Endothelial cell of umbilical vein (primary cell): Measurements from ENCODE around the gene CDH23. TPM values are rescaled to one million over a fixed set of nuclear protein-coding genes. Genes with fewer than 3 reads are reported as not detected.
A peak's percentile ranks its signal among the peaks of the same experiment; 100 is the strongest.

Experiments
- BruUV-seq: library from RNA; stranded (reverse); fragments of 400-500 nt; replicated peaks from 2 replicates; lab custom pipeline; 2021; lab: Mats Ljungman, UMichigan
- CTCF ChIA-PET: fragments of 300-600, 350-600 bp; sonication (Branson Sonifier 250); formaldehyde crosslinking; loops from one replicate; lab custom pipeline; 2021; ENCODE audit warnings: antibody characterized with exemption, inconsistent platforms; lab: Charles Lee
- POLR2A ChIA-PET: fragments of 300-600, 350-600 bp; sonication (Branson Sonifier 250); formaldehyde crosslinking; loops from one replicate; lab custom pipeline; 2021; ENCODE audit warnings: antibody characterized with exemption, inconsistent platforms; lab: Charles Lee
- DNase-seq: peaks from one replicate; pipeline ENCODE4 v3.0.0-alpha.2; 2011; ENCODE audit warnings: low read depth, low spot score
- FAIRE-seq: peaks from 2 replicates; lab custom pipeline; 2011; peaks lifted over from hg19 to GRCh38; lab: Jason Lieb, UNC
- H2AFZ ChIP-seq: 2 replicates; pipeline ENCODE4 v1.6.0; 2012; ENCODE audit warnings: low read depth, low read length, control low read depth, inconsistent platforms
- H3K27ac ChIP-seq: 2 replicates; pipeline ENCODE4 v1.5.1; 2011; ENCODE audit warnings: low read depth, mild to moderate bottlenecking, control low read depth, low read length, moderate library complexity; ENCODE audit not compliant: insufficient read depth
- H3K27me3 ChIP-seq, 2 experiments: 2 replicates each; pipeline versions ENCODE4 v1.6.0 to v1.6.1; 2011; ENCODE audit warnings: low read length in 2 of 2, mixed read lengths in 1 of 2; ENCODE audit not compliant: control insufficient read depth in 2 of 2, insufficient read depth in 2 of 2
- H3K36me3 ChIP-seq, 2 experiments: 2 replicates in 1 of 2; 3 replicates in 1 of 2; pipeline ENCODE4 v1.5.1; 2011; ENCODE audit warnings: low read length in 2 of 2, mild to moderate bottlenecking in 1 of 2, moderate library complexity in 1 of 2; ENCODE audit not compliant: control insufficient read depth in 2 of 2, insufficient read depth in 2 of 2; ENCODE audit errors: extremely low read depth in 1 of 2
- H3K4me1 ChIP-seq: 3 replicates; pipeline ENCODE4 v1.5.1; 2011; ENCODE audit warnings: mild to moderate bottlenecking, low read length; ENCODE audit not compliant: control insufficient read depth, insufficient read depth; ENCODE audit errors: extremely low read depth
- H3K4me2 ChIP-seq: 2 replicates; pipeline ENCODE4 v1.6.1; 2011; ENCODE audit warnings: low read length, control low read depth, mixed read lengths; ENCODE audit not compliant: insufficient read depth
- H3K4me3 ChIP-seq, 3 experiments: fragments of 200-600 bp in 1 of 3; sonication (generic), shearing (Covaris generic) in 1 of 3; replicated peaks in 1 of 3; 2 replicates each; pipeline ENCODE4 v1.5.1; 2011 to 2016; ENCODE audit warnings: control low read depth in 3 of 3, low read length in 3 of 3, mild to moderate bottlenecking in 2 of 3, inconsistent platforms in 1 of 3, low read depth in 1 of 3, moderate library complexity in 1 of 3; ENCODE audit not compliant: insufficient read depth in 1 of 3
- H3K79me2 ChIP-seq: 2 replicates; pipeline ENCODE4 v1.6.0; 2012; ENCODE audit warnings: low read length, inconsistent platforms; ENCODE audit not compliant: control insufficient read depth, insufficient read depth
- H3K9ac ChIP-seq: replicated peaks from 2 replicates; pipeline ENCODE3; 2011; ENCODE audit warnings: low read length, control low read depth; ENCODE audit not compliant: insufficient read depth; ENCODE audit errors: extremely low read depth
- H3K9me1 ChIP-seq: replicated peaks from 3 replicates; pipeline ENCODE4 v1.6.0; 2011; ENCODE audit warnings: mild to moderate bottlenecking, low read length; ENCODE audit not compliant: control insufficient read depth, insufficient read depth; ENCODE audit errors: extremely low read depth
- H3K9me3 ChIP-seq: replicated peaks from 2 replicates; pipeline ENCODE4 v1.5.1; 2012; ENCODE audit warnings: low read length, inconsistent platforms; ENCODE audit not compliant: control insufficient read depth, insufficient read depth
- H4K20me1 ChIP-seq: replicated peaks from 2 replicates; pipeline ENCODE3; 2011; ENCODE audit warnings: mild to moderate bottlenecking, low read length; ENCODE audit not compliant: control insufficient read depth, insufficient read depth; ENCODE audit errors: extremely low read depth
- CTCF ChIP-seq, 2 donors: IDR thresholded peaks; 1 replicate in 1 of 2; 2 replicates in 1 of 2; pipeline ENCODE4 v1.5.1; 2011; ENCODE audit warnings: low read length in 2 of 2, mild to moderate bottlenecking in 2 of 2, moderate library complexity in 2 of 2, control low read depth in 1 of 2, inconsistent platforms in 1 of 2, low read depth in 1 of 2; ENCODE audit not compliant: insufficient read depth in 1 of 2; ENCODE audit errors: extremely low read depth in 1 of 2
- EZH2 ChIP-seq: IDR thresholded peaks from 2 replicates; pipeline ENCODE4 v1.6.1; 2012; ENCODE audit warnings: borderline replicate concordance, low read depth, mild to moderate bottlenecking, moderate library complexity, low read length, inconsistent platforms; ENCODE audit not compliant: severe bottlenecking
- FOS ChIP-seq: IDR thresholded peaks from 2 replicates; pipeline ENCODE4 v1.6.1; 2011; ENCODE audit warnings: mild to moderate bottlenecking, low read length, moderate library complexity, borderline replicate concordance; ENCODE audit not compliant: insufficient read depth
- GATA2 ChIP-seq: IDR thresholded peaks from 2 replicates; pipeline ENCODE4 v1.7.0; 2011; ENCODE audit warnings: low read depth, mild to moderate bottlenecking, moderate library complexity, mixed read lengths, low read length; ENCODE audit not compliant: insufficient read length, insufficient read depth
- JUN ChIP-seq: IDR thresholded peaks from 2 replicates; pipeline ENCODE4 v1.6.1; 2011; ENCODE audit warnings: borderline replicate concordance, low read depth; ENCODE audit not compliant: insufficient read length, insufficient read depth
- MAX ChIP-seq: IDR thresholded peaks from 2 replicates; pipeline ENCODE4 v1.6.1; 2011; ENCODE audit not compliant: insufficient read depth, insufficient read length
- MYC ChIP-seq: IDR thresholded peaks from one replicate; pipeline ENCODE4 v1.6.1; 2011; ENCODE audit warnings: mild to moderate bottlenecking, low read depth, low read length
- POLR2A ChIP-seq: IDR thresholded peaks from 2 replicates; pipeline ENCODE4 v1.6.1; 2012; ENCODE audit warnings: low read depth, mild to moderate bottlenecking, control low read depth, low read length
- POLR2AphosphoS5 ChIP-seq: IDR thresholded peaks from 2 replicates; pipeline ENCODE4 v1.6.1; 2012; ENCODE audit warnings: low read depth, mild to moderate bottlenecking, control low read depth, low read length, moderate library complexity; ENCODE audit not compliant: insufficient read depth
- dilution Hi-C: fragments of 300-500 bp; cut with MboI; formaldehyde crosslinking; loops from one replicate; pipeline ENCODE4 v1.15.0; 2019; ENCODE audit warnings: low sequenced_read_pairs; ENCODE audit not compliant: extremely low pct_ligation_motif_present
- intact Hi-C: fragments of 100-400 bp; cut with micrococcal nuclease; formaldehyde crosslinking; loops from one replicate; pipeline ENCODE4 v1.10.0; 2022
- polyA plus RNA-seq, 4 experiments: library from polyadenylated mRNA; depleted of rRNA in 3 of 4; stranded (reverse) in 3 of 4; unstranded in 1 of 4; fragments of >200 nt; gene quantifications; 2 replicates each; pipeline versions ENCODE4 v1.2.1 to v1.2.3, GENCODE V29; 2011 to 2012; ENCODE audit warnings: missing spikeins in 1 of 4
- total RNA-seq: library from RNA; stranded (reverse); gene quantifications from 2 replicates; pipeline ENCODE4 v1.2.3, GENCODE V29; 2021

Gene CDH23
- total and polyA plus RNA-seq, 2 donors (not counting 3 experiments of a cell fraction or from before 2014, with no cell fraction given) = not detected

GRCh38 chr10:71622154-71622526 lies 225.4 kb downstream of the CDH23 start:
- Histone ChIP-seq H3K9me3 (no peaks in the 10 kb centered on the region), H3K36me3 (no peaks in the 10 kb centered on the region), H3K9ac (no peak overlapping the region), H3K27ac (no peak overlapping the region), H3K9me1 (no peaks in the 10 kb centered on the region), H3K4me3 (no peak overlapping the region), H3K27me3 (no peaks in the 10 kb centered on the region), H3K79me2 (no peaks in the 10 kb centered on the region), H4K20me1 (no peaks in the 10 kb centered on the region), H3K4me1 (peaks cover 6% of the 10 kb centered on the region), H3K4me2 (no peak overlapping the region), H2AFZ (no peak overlapping the region)
- dilution Hi-C loops = no loop called here
- BruUV-seq = no TSS peak
- peak; percentile 66 for FAIRE-seq
- intact Hi-C loops = no loop called here
- TF ChIP-seq CTCF (IDR thresholded peaks at IDR 0.05; ENCODE audit: extremely low read depth in 1 of 2, insufficient read depth in 1 of 2, low read depth in 1 of 2, low read length in 2 of 2) = no peak
- no peak for TF ChIP-seq MYC
- TF ChIP-seq GATA2 = no peak
- TF ChIP-seq POLR2AphosphoS5 = no peak
- no peak for TF ChIP-seq JUN
- POLR2A ChIA-PET = no interaction called here
- CTCF ChIA-PET = interaction anchor here (0.6 to 1.3 kb wide), 2 partner anchors 75 to 135 kb away, joined by 3 to 4 read pairs; no protein-coding TSS in a partner anchor
- DNase-seq = no peak

- Histone ChIP-seq H3K27me3 (no peaks in the 10 kb centered on the region), H3K4me1 (peaks cover 6% of the 10 kb centered on the region), H2AFZ (no peak overlapping the region), H3K27ac (no peak overlapping the region), H3K4me3 (no peak overlapping the region), H3K4me2 (no peak overlapping the region), H3K9me3 (no peaks in the 10 kb centered on the region), H3K36me3 (no peaks in the 10 kb centered on the region), H3K9ac (no peak overlapping the region), H3K9me1 (no peaks in the 10 kb centered on the region), H4K20me1 (no peaks in the 10 kb centered on the region), H3K79me2 (no peaks in the 10 kb centered on the region)
- FAIRE-seq (peak; percentile 18), DNase-seq (no peak)
- dilution Hi-C loops (no loop called here), intact Hi-C loops (no loop called here)
- TF ChIP-seq CTCF (IDR thresholded peaks at IDR 0.05; ENCODE audit: extremely low read depth in 1 of 2, insufficient read depth in 1 of 2, low read depth in 1 of 2, low read length in 2 of 2) (no peak), POLR2AphosphoS5 (no peak), JUN (no peak), POLR2A (no peak), EZH2 (no peak), MAX (no peak), MYC (no peak), FOS (no peak), GATA2 (no peak)
- POLR2A ChIA-PET = no interaction called here
- CTCF ChIA-PET = interaction anchor here (0.6 to 2.9 kb wide), 6 partner anchors 12 to 307 kb away, joined by 3 to 10 read pairs (median 4); no protein-coding TSS in a partner anchor
- BruUV-seq = no TSS peak
Observed at GRCh38 chr10:71622616-71623015, 225.9 kb downstream of the CDH23 start.
